Hepatocyte (in vitro differentiated cells): Measurements from ENCODE around the gene PHETA1.

ENCODE experiments used
- EZH2 ChIP-seq: fragments of 200-600 bp; sonication (generic); IDR thresholded peaks from 2 replicates; pipeline ENCODE4 v1.6.1; 2016; ENCODE audit warnings: antibody characterized with exemption, mild to moderate bottlenecking, borderline replicate concordance
- EZH2phosphoT487 ChIP-seq: fragments of 200-600 bp; sonication (generic); IDR thresholded peaks from one replicate; pipeline ENCODE4 v1.6.1; 2018; ENCODE audit warnings: antibody characterized with exemption, mild to moderate bottlenecking, low read depth, moderate library complexity; ENCODE audit not compliant: unreplicated experiment, severe bottlenecking
- TF ChIP-seq, protein P1 (sequence below): fragments of 200-600 bp; sonication (generic); IDR thresholded peaks from 2 replicates; pipeline ENCODE4 v1.5.1; 2016; ENCODE audit warnings: antibody characterized with exemption, mild to moderate bottlenecking; ENCODE audit not compliant: poor library complexity

DNA sequence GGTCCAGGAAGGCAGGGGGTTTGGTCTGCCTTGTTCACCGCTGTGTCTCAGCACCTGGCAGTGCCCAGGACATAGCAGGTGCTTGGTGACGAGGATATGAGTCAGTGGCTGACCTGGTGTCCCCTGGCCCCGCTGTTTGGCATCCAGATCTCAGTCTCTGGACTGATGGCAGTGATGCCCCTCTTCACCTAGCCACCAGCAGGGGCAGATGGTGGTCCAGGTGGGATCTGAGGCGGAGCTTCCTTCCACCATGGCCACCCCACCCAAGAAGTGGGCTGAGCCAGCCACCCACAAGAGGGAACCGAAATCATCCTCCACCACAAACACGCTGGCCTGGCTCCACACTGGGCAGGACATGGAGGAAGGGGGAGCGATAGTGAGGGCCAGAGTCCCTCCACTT is 20.7 kb upstream of the PHETA1 start:
- TF ChIP-seq, protein P1, sequence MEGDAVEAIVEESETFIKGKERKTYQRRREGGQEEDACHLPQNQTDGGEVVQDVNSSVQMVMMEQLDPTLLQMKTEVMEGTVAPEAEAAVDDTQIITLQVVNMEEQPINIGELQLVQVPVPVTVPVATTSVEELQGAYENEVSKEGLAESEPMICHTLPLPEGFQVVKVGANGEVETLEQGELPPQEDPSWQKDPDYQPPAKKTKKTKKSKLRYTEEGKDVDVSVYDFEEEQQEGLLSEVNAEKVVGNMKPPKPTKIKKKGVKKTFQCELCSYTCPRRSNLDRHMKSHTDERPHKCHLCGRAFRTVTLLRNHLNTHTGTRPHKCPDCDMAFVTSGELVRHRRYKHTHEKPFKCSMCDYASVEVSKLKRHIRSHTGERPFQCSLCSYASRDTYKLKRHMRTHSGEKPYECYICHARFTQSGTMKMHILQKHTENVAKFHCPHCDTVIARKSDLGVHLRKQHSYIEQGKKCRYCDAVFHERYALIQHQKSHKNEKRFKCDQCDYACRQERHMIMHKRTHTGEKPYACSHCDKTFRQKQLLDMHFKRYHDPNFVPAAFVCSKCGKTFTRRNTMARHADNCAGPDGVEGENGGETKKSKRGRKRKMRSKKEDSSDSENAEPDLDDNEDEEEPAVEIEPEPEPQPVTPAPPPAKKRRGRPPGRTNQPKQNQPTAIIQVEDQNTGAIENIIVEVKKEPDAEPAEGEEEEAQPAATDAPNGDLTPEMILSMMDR = no peak
- TF ChIP-seq EZH2phosphoT487 (no peak), EZH2 (no peak)
